Measurements from ENCODE around the gene TET1. TPM values are rescaled to one million over a fixed set of nuclear protein-coding genes. Genes with fewer than 3 reads are reported as not detected.

TET1 gene
- total and polyA plus RNA-seq, 9 of the 15 experiments (the other 6 are each of a cell fraction or from before 2014, with no cell fraction given), result 2.6 to 21.3 (median 11.6) TPM

GRCh38 chr10:68560943-68561864 lies 1.1 kb downstream of the TET1 start (continued):
- TF ChIP-seq AFF1 (IDR thresholded peaks at IDR 0.05; ENCODE audit: low read depth in 1 of 2, partially characterized antibody in 2 of 2), result peak; percentile 30 to 44
- no peak for TF ChIP-seq PURB (CRISPR knock-in tag; IDR thresholded peaks at IDR 0.05; ENCODE audit: low read depth)
- peak; percentile 75 for TF ChIP-seq TAF1 (IDR thresholded peaks at IDR 0.05; ENCODE audit: control insufficient read depth, extremely low read depth, insufficient read depth, low read length, severe bottlenecking)
- no peak for TF ChIP-seq CREBBP (IDR thresholded peaks at IDR 0.05; ENCODE audit: low read depth, low read length)
- TF ChIP-seq HDAC1 (IDR thresholded peaks at IDR 0.05), result peak in 1 of 2 experiments; percentile 65; a peak in 1 of 4 replicates
- TF ChIP-seq GABPB2 (CRISPR knock-in tag; conservative IDR thresholded peaks at IDR 0.05), result no peak
- TF ChIP-seq ZBTB34 (CRISPR knock-in tag; IDR thresholded peaks at IDR 0.05), result no peak
- 0 out of 2 replicates have a peak, but pooled peaks have one; percentile 41 for TF ChIP-seq TCF7 (IDR thresholded peaks at IDR 0.05; ENCODE audit: borderline replicate concordance)
- TF ChIP-seq CCNT2 (IDR thresholded peaks at IDR 0.05; ENCODE audit: borderline replicate concordance, extremely low read depth, insufficient read length, low read depth, low read length), result peak; percentile 86
- no peak; the same call in 1 of the 2 replicates for TF ChIP-seq HLTF (IDR thresholded peaks at IDR 0.05)

Data from K562 (cell line).